ENCODE measurements around the gene PTPRM.

PTPRM gene

GRCh38 chr18:7809455-7809854 is 242.3 kb downstream of the PTPRM start:
- Histone ChIP-seq H4K20me1 (ENCODE audit: insufficient read depth, low read length) (no peaks in the 10 kb centered on the region), H3K9me2 (replicated peaks; ENCODE audit: insufficient read depth, low read length) (no peaks in the 10 kb centered on the region), H3K9me3 (replicated peaks; ENCODE audit: insufficient read depth, low read length) (no peaks in the 10 kb centered on the region)

GRCh38 chr18:7809978-7810377 is 242.9 kb downstream of the PTPRM start:
- Histone ChIP-seq H3K79me2 (ENCODE audit: low read length) (no peaks in the 10 kb centered on the region), H3K27me3 (replicated peaks; ENCODE audit: insufficient read depth, low read length) (no peaks in the 10 kb centered on the region), H3F3A (ENCODE audit: insufficient read depth, low read length) (no peaks in the 10 kb centered on the region), H3K9me3 (replicated peaks; ENCODE audit: insufficient read depth, low read length) (no peaks in the 10 kb centered on the region), H3K27ac (ENCODE audit: low read length) (no peak overlapping the region), H4K20me1 (ENCODE audit: insufficient read depth, low read length) (no peaks in the 10 kb centered on the region), H3K4me1 (ENCODE audit: low read length) (no peaks in the 10 kb centered on the region), H3K9me2 (replicated peaks; ENCODE audit: insufficient read depth, low read length) (no peaks in the 10 kb centered on the region), H3K4me3 (ENCODE audit: low read length) (no peak overlapping the region), H3K9ac (ENCODE audit: low read length) (no peak overlapping the region), H3K4me2 (ENCODE audit: low read depth, low read length) (no peak overlapping the region), H3K36me3 (replicated peaks; ENCODE audit: insufficient read depth, low read length) (no peaks in the 10 kb centered on the region), H2AFZ (ENCODE audit: low read length) (no peak overlapping the region)
- no peak for DNase-seq
- no peak for TF ChIP-seq EZH2phosphoT487 (IDR thresholded peaks at IDR 0.05; ENCODE audit: low read length)
- TF ChIP-seq EZH2 (optimal IDR thresholded peaks at IDR 0.05; ENCODE audit: low read depth, low read length), result no peak
- TF ChIP-seq CTCF (IDR thresholded peaks at IDR 0.05; ENCODE audit: low read length), result no peak

More at GRCh38 chr18:7809455-7809854, 242.3 kb downstream of the PTPRM start:
- no peaks in the 10 kb centered on the region for H3K27me3 ChIP-seq (replicated peaks; ENCODE audit: insufficient read depth, low read length)
- no peak overlapping the region for H3K9ac ChIP-seq (ENCODE audit: low read length)
- H3K79me2 ChIP-seq (ENCODE audit: low read length), result no peaks in the 10 kb centered on the region
- no peak overlapping the region for H3K4me2 ChIP-seq (ENCODE audit: low read depth, low read length)
- H3K4me1 ChIP-seq (ENCODE audit: low read length), result no peaks in the 10 kb centered on the region
- H3K27ac ChIP-seq (ENCODE audit: low read length), result no peak overlapping the region
- no peak overlapping the region for H2AFZ ChIP-seq (ENCODE audit: low read length)
- no peak for DNase-seq
- no peak for TF ChIP-seq EZH2 (optimal IDR thresholded peaks at IDR 0.05; ENCODE audit: low read depth, low read length)
- no peak for TF ChIP-seq CTCF (IDR thresholded peaks at IDR 0.05; ENCODE audit: low read length)
- TF ChIP-seq EZH2phosphoT487 (IDR thresholded peaks at IDR 0.05; ENCODE audit: low read length), result no peak
- no peaks in the 10 kb centered on the region for H3F3A ChIP-seq (ENCODE audit: insufficient read depth, low read length)
- H3K4me3 ChIP-seq (ENCODE audit: low read length), result no peak overlapping the region
- H3K36me3 ChIP-seq (replicated peaks; ENCODE audit: insufficient read depth, low read length), result no peaks in the 10 kb centered on the region

GRCh38 chr18:7812431-7813063 is 245.4 kb downstream of the PTPRM start:
- H4K20me1 ChIP-seq (ENCODE audit: insufficient read depth, low read length), result no peaks in the 10 kb centered on the region
- no peaks in the 10 kb centered on the region for H3K36me3 ChIP-seq (replicated peaks; ENCODE audit: insufficient read depth, low read length)
- H3K27me3 ChIP-seq (replicated peaks; ENCODE audit: insufficient read depth, low read length), result no peaks in the 10 kb centered on the region
- H2AFZ ChIP-seq (ENCODE audit: low read length), result no peak overlapping the region
- H3K9me3 ChIP-seq (replicated peaks; ENCODE audit: insufficient read depth, low read length), result no peaks in the 10 kb centered on the region
- H3K4me1 ChIP-seq (ENCODE audit: low read length), result no peaks in the 10 kb centered on the region
- TF ChIP-seq CTCF (IDR thresholded peaks at IDR 0.05; ENCODE audit: low read length), result no peak
- TF ChIP-seq EZH2 (optimal IDR thresholded peaks at IDR 0.05; ENCODE audit: low read depth, low read length), result no peak
- TF ChIP-seq EZH2phosphoT487 (IDR thresholded peaks at IDR 0.05; ENCODE audit: low read length), result no peak
- no peaks in the 10 kb centered on the region for H3K79me2 ChIP-seq (ENCODE audit: low read length)
- no peak overlapping the region for H3K4me2 ChIP-seq (ENCODE audit: low read depth, low read length)
- no peak overlapping the region for H3K27ac ChIP-seq (ENCODE audit: low read length)
- no peaks in the 10 kb centered on the region for H3K9me2 ChIP-seq (replicated peaks; ENCODE audit: insufficient read depth, low read length)
- no peak for DNase-seq
- H3K4me3 ChIP-seq (ENCODE audit: low read length), result no peak overlapping the region
- H3K9ac ChIP-seq (ENCODE audit: low read length), result no peak overlapping the region
- no peaks in the 10 kb centered on the region for H3F3A ChIP-seq (ENCODE audit: insufficient read depth, low read length)
